ENCODE data around the gene STX8.

The STX8 gene

GRCh38 chr17:9234389-9234945 lies 341.2 kb downstream of the STX8 start:
- no peak for DNase-seq

GRCh38 chr17:9233761-9234160 lies 341.9 kb downstream of the STX8 start:
- DNase-seq = no peak

- no peak for DNase-seq
Measured at GRCh38 chr17:9233271-9233599, 342.4 kb downstream of the STX8 start.

- no peak for DNase-seq
Measured at GRCh38 chr17:9232591-9233270, 342.9 kb downstream of the STX8 start.

GRCh38 chr17:9232155-9232475 lies 343.5 kb downstream of the STX8 start:
- DNase-seq = no peak

GRCh38 chr17:9231449-9232154 lies 344.0 kb downstream of the STX8 start:
- DNase-seq = no peak

- no peak for DNase-seq
Measured at GRCh38 chr17:9230861-9231260, 344.8 kb downstream of the STX8 start.

GRCh38 chr17:9230346-9230745 lies 345.3 kb downstream of the STX8 start:
- DNase-seq = no peak

GRCh38 chr17:9229826-9230201 lies 345.8 kb downstream of the STX8 start:
- no peak for DNase-seq

- DNase-seq = no peak
Measured at GRCh38 chr17:9229160-9229825, 346.3 kb downstream of the STX8 start.

- no peak for DNase-seq
Measured at GRCh38 chr17:9228408-9229159, 347.0 kb downstream of the STX8 start.

GRCh38 chr17:9227819-9228407 lies 347.7 kb downstream of the STX8 start:
- no peak for DNase-seq

GRCh38 chr17:9226794-9227135 lies 348.9 kb downstream of the STX8 start:
- no peak for DNase-seq

- no peak for DNase-seq
Measured at GRCh38 chr17:9226130-9226793, 349.4 kb downstream of the STX8 start.

- no peak for DNase-seq
Measured at GRCh38 chr17:9225305-9226101, 350.1 kb downstream of the STX8 start.

- DNase-seq = no peak
Measured at GRCh38 chr17:9224485-9224884, 351.1 kb downstream of the STX8 start.

GRCh38 chr17:9223531-9223930 lies 352.1 kb downstream of the STX8 start:
- no peak for DNase-seq

- no peak for DNase-seq
Measured at GRCh38 chr17:9221922-9222180, 353.8 kb downstream of the STX8 start.

- DNase-seq = no peak
Measured at GRCh38 chr17:9221147-9221921, 354.3 kb downstream of the STX8 start.

GRCh38 chr17:9220398-9221146 lies 355.0 kb downstream of the STX8 start:
- DNase-seq = no peak

All from NCI-H1092 (cell line).